PC-3 (cell line): ENCODE data around the gene GIT2.

Experiments used
- CTCF ChIP-seq: fragments of 300-600 bp; sonication (generic); conservative IDR thresholded peaks from 2 replicates; pipeline ENCODE4 v1.5.1; 2017; ENCODE audit warnings: antibody characterized with exemption, low read depth, mild to moderate bottlenecking, low read length
- EZH2 ChIP-seq: fragments of 300-600 bp; sonication (generic); IDR thresholded peaks from one replicate; pipeline ENCODE4 v1.6.1; 2017; ENCODE audit warnings: antibody characterized with exemption, mild to moderate bottlenecking, low read length; ENCODE audit not compliant: unreplicated experiment
- EZH2phosphoT487 ChIP-seq: fragments of 300-600 bp; sonication (generic); IDR thresholded peaks from 2 replicates; pipeline ENCODE4 v1.6.1; 2018; ENCODE audit warnings: mild to moderate bottlenecking, antibody characterized with exemption, low read length, borderline replicate concordance

GRCh38 chr12:109894939-109895338 lies 101.2 kb downstream of the GIT2 start:
- TF ChIP-seq CTCF (no peak), EZH2phosphoT487 (no peak), EZH2 (no peak)
